DOHH2 (cell line): ENCODE results near the gene ARL4C.

ENCODE experiments used
- CTCF ChIP-seq: fragments of 200-600 bp; sonication (generic); IDR thresholded peaks from one replicate; pipeline ENCODE4 v1.5.1; 2014; ENCODE audit warnings: antibody characterized with exemption, mild to moderate bottlenecking, low read depth, low read length; ENCODE audit not compliant: poor library complexity, severe bottlenecking
- EZH2phosphoT487 ChIP-seq: fragments of 200-600 bp; sonication (generic); IDR thresholded peaks from 2 replicates; pipeline ENCODE4 v1.6.1; 2017; ENCODE audit warnings: borderline replicate concordance, mild to moderate bottlenecking, antibody characterized with exemption, low read length, moderate library complexity, mixed read lengths

GRCh38 chr2:234495251-234496054 lies 1.4 kb downstream of the ARL4C start:
- no peak for TF ChIP-seq CTCF
- TF ChIP-seq EZH2phosphoT487, result no peak
